HepG2 (cell line): Measurements from ENCODE around the gene NPBWR2. TPM values are rescaled to one million over a fixed set of nuclear protein-coding genes. Genes with fewer than 3 reads are reported as not detected.

Experiments
- ARNT ChIP-seq: fragments of 450-650 bp; IDR thresholded peaks from 2 replicates; pipeline ENCODE4 v1.6.1; 2017
- BRF2 ChIP-seq: sonication (generic); formaldehyde crosslinking; IDR thresholded peaks from 2 replicates; pipeline ENCODE4 v1.8.1; 2022; ENCODE audit warnings: mild to moderate bottlenecking, missing genetic modification reagents
- EZH2 ChIP-seq: conservative IDR thresholded peaks from 2 replicates; pipeline ENCODE4 v1.6.1; 2012; ENCODE audit warnings: mild to moderate bottlenecking, low read depth, low read length, moderate library complexity
- HNF4A ChIP-seq: sonication (generic); formaldehyde crosslinking; IDR thresholded peaks from 2 replicates; pipeline ENCODE4 v1.4.0; 2020; ENCODE audit warnings: missing genetic modification reagents
- HNF4G ChIP-seq, 2 experiments: sonication (generic) in 1 of 2; formaldehyde crosslinking in 1 of 2; IDR thresholded peaks; 2 replicates each; pipeline versions ENCODE4 v1.4.0 to v1.6.1; 2011 to 2020; ENCODE audit warnings: borderline replicate concordance in 2 of 2, low read depth in 2 of 2, mild to moderate bottlenecking in 2 of 2, low read length in 1 of 2, missing genetic modification reagents in 1 of 2, moderate library complexity in 1 of 2
- HOXA7 ChIP-seq: sonication (generic); formaldehyde crosslinking; IDR thresholded peaks from 2 replicates; pipeline ENCODE4 v1.8.1; 2022; ENCODE audit warnings: mild to moderate bottlenecking, missing genetic modification reagents, moderate library complexity
- KDM3A ChIP-seq: IDR thresholded peaks from 2 replicates; pipeline ENCODE4 v1.6.1; 2018; ENCODE audit warnings: low read depth, missing compliant biosample characterization
- MAF1 ChIP-seq: sonication (generic); formaldehyde crosslinking; IDR thresholded peaks from 2 replicates; pipeline ENCODE4 v1.5.0; 2020; ENCODE audit warnings: missing genetic modification reagents, borderline replicate concordance
- MAFG ChIP-seq: sonication (generic); formaldehyde crosslinking; IDR thresholded peaks from 2 replicates; pipeline ENCODE4 v1.5.1; 2020; ENCODE audit warnings: mild to moderate bottlenecking, missing genetic modification reagents
- NFYC ChIP-seq: IDR thresholded peaks from 2 replicates; pipeline ENCODE4 v1.6.1; 2016; ENCODE audit warnings: missing genetic modification reagents, missing compliant biosample characterization
- POGK ChIP-seq: sonication (generic); formaldehyde crosslinking; conservative IDR thresholded peaks from 2 replicates; pipeline ENCODE4 v1.8.0; 2022; ENCODE audit warnings: mild to moderate bottlenecking, moderate library complexity, missing genetic modification reagents
- RAD21 ChIP-seq: fragments of 450-650 bp; formaldehyde crosslinking; IDR thresholded peaks from 2 replicates; pipeline ENCODE4 v1.5.0; 2020; ENCODE audit warnings: mild to moderate bottlenecking
- REXO4 ChIP-seq: sonication (generic); formaldehyde crosslinking; IDR thresholded peaks from 2 replicates; pipeline ENCODE4 v1.8.0; 2022; ENCODE audit warnings: missing genetic modification reagents, mild to moderate bottlenecking, borderline replicate concordance
- TAF15 ChIP-seq: fragments of 200-400 bp; formaldehyde crosslinking; IDR thresholded peaks from one replicate; pipeline ENCODE4 v1.6.1; 2018; ENCODE audit warnings: mild to moderate bottlenecking, low read depth, low read length; ENCODE audit not compliant: poor library complexity, severe bottlenecking
- YEATS2 ChIP-seq: sonication (generic); formaldehyde crosslinking; IDR thresholded peaks from 2 replicates; pipeline ENCODE4 v1.4.0; 2020; ENCODE audit warnings: missing genetic modification reagents, borderline replicate concordance
- ZFP36L1 ChIP-seq: sonication (generic); formaldehyde crosslinking; IDR thresholded peaks from 2 replicates; pipeline ENCODE4 v1.8.0; 2022; ENCODE audit warnings: mild to moderate bottlenecking, missing genetic modification reagents, moderate library complexity
- ZFP82 ChIP-seq: sonication (generic); formaldehyde crosslinking; IDR thresholded peaks from 2 replicates; pipeline ENCODE4 v1.5.1; 2020; ENCODE audit warnings: mild to moderate bottlenecking, missing genetic modification reagents, borderline replicate concordance
- ZMYM3 ChIP-seq: sonication (generic); formaldehyde crosslinking; IDR thresholded peaks from 2 replicates; pipeline ENCODE4 v1.5.1; 2020; ENCODE audit warnings: mild to moderate bottlenecking, missing genetic modification reagents
- ZNF224 ChIP-seq: sonication (generic); formaldehyde crosslinking; IDR thresholded peaks from 2 replicates; pipeline ENCODE4 v1.5.0; 2020; ENCODE audit warnings: mild to moderate bottlenecking, missing genetic modification reagents
- ZNF225 ChIP-seq: sonication (generic); formaldehyde crosslinking; IDR thresholded peaks from 2 replicates; pipeline ENCODE4 v1.4.0; 2020; ENCODE audit warnings: mild to moderate bottlenecking, missing genetic modification reagents
- ZNF274 ChIP-seq: sonication (generic); formaldehyde crosslinking; IDR thresholded peaks from 2 replicates; pipeline ENCODE4 v1.5.1; 2020; ENCODE audit warnings: mild to moderate bottlenecking, missing genetic modification reagents
- ZNF280B ChIP-seq: sonication (generic); formaldehyde crosslinking; IDR thresholded peaks from 2 replicates; pipeline ENCODE4 v1.5.0; 2020; ENCODE audit warnings: missing genetic modification reagents, mild to moderate bottlenecking, borderline replicate concordance
- ZNF563 ChIP-seq: sonication (generic); formaldehyde crosslinking; IDR thresholded peaks from 2 replicates; pipeline ENCODE4 v1.8.0; 2022; ENCODE audit warnings: mild to moderate bottlenecking, moderate library complexity, missing genetic modification reagents
- ZNF780A ChIP-seq: sonication (generic); formaldehyde crosslinking; IDR thresholded peaks from 2 replicates; pipeline ENCODE4 v1.8.0; 2022; ENCODE audit warnings: mild to moderate bottlenecking, missing genetic modification reagents, moderate library complexity
- polyA plus RNA-seq, 8 experiments: library from polyadenylated mRNA; depleted of rRNA in 3 of 8; stranded (reverse) in 7 of 8; unstranded in 1 of 8; fragments of >200 nt; fragmentation: Illumina TruSeq in 4 of 8; extraction: Trizol in 4 of 8; gene quantifications; 2 replicates each; pipeline versions ENCODE4 v1.2.1 to v1.2.3, GENCODE V29; 2011 to 2016; ENCODE audit warnings: low read depth in 4 of 8, missing spikeins in 1 of 8, mixed read lengths in 1 of 8; ENCODE audit not compliant: insufficient read depth in 1 of 8
- total RNA-seq, 5 experiments: library from RNA; depleted of rRNA; stranded (reverse); fragments of >200 nt; fragmentation: Illumina TruSeq; extraction: Trizol; gene quantifications; 2 replicates each; pipeline ENCODE4 v1.2.3, GENCODE V29; 2016; ENCODE audit warnings: low read depth in 1 of 5
- TF ChIP-seq, protein P1 (sequence below): sonication (generic); formaldehyde crosslinking; conservative IDR thresholded peaks from 2 replicates; pipeline ENCODE4 v1.5.0; 2020; ENCODE audit warnings: missing genetic modification reagents

The NPBWR2 gene
- total and polyA plus RNA-seq, 2 of the 13 experiments (the other 11 are each of a cell fraction or from before 2014, with no cell fraction given) = not detected

DNA sequence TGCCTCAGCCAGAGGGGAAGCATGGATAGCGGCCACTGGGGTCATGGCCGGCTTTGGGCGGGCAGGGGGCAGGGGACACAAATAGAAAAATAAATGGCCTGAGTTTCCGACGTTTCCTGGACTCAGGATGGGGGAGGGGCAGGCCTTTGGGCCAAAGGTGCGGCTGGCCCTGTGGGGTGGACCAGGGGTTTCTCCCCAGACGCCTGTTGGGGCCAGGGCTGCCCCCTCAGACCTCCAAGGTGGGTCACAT lies 50.8 kb downstream of the NPBWR2 start (continued):
- TF ChIP-seq REXO4 (CRISPR knock-in tag) (no peak), HNF4G (IDR thresholded peaks at IDR 0.05; ENCODE audit: borderline replicate concordance, low read depth, low read length) (peak; percentile 66; the same call in 1 of the 2 replicates), HNF4G (CRISPR knock-in tag; IDR thresholded peaks at IDR 0.05; ENCODE audit: borderline replicate concordance, low read depth) (no peak; the same call in 1 of the 2 replicates), ZMYM3 (CRISPR knock-in tag) (no peak), HNF4A (peak; percentile 74), ZFP36L1 (CRISPR knock-in tag) (no peak), ZNF280B (CRISPR knock-in tag) (no peak), ZNF563 (CRISPR knock-in tag) (no peak), MAFG (no peak), NFYC (no peak), EZH2 (no peak), ZFP82 (CRISPR knock-in tag) (no peak), ZNF780A (CRISPR knock-in tag) (no peak), RAD21 (CRISPR knock-in tag) (no peak), ZNF224 (no peak), YEATS2 (CRISPR knock-in tag) (no peak), KDM3A (CRISPR knock-in tag) (peak; percentile 62; the same call in 1 of the 2 replicates), ARNT (no peak), ZNF274 (CRISPR knock-in tag) (no peak), POGK (CRISPR knock-in tag) (no peak; the same call in 1 of the 2 replicates), BRF2 (CRISPR knock-in tag) (peak; percentile 52; the same call in 1 of the 2 replicates), ZNF225 (CRISPR knock-in tag) (no peak), HOXA7 (CRISPR knock-in tag) (no peak), MAF1 (CRISPR knock-in tag) (peak; percentile 34; the same call in 1 of the 2 replicates), TAF15 (no peak)
- TF ChIP-seq, protein P1, sequence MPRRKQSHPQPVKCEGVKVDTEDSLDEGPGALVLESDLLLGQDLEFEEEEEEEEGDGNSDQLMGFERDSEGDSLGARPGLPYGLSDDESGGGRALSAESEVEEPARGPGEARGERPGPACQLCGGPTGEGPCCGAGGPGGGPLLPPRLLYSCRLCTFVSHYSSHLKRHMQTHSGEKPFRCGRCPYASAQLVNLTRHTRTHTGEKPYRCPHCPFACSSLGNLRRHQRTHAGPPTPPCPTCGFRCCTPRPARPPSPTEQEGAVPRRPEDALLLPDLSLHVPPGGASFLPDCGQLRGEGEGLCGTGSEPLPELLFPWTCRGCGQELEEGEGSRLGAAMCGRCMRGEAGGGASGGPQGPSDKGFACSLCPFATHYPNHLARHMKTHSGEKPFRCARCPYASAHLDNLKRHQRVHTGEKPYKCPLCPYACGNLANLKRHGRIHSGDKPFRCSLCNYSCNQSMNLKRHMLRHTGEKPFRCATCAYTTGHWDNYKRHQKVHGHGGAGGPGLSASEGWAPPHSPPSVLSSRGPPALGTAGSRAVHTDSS (CRISPR knock-in tag) = no peak
